ENCODE measurements around the gene CHCT1.

CHCT1 gene

DNA sequence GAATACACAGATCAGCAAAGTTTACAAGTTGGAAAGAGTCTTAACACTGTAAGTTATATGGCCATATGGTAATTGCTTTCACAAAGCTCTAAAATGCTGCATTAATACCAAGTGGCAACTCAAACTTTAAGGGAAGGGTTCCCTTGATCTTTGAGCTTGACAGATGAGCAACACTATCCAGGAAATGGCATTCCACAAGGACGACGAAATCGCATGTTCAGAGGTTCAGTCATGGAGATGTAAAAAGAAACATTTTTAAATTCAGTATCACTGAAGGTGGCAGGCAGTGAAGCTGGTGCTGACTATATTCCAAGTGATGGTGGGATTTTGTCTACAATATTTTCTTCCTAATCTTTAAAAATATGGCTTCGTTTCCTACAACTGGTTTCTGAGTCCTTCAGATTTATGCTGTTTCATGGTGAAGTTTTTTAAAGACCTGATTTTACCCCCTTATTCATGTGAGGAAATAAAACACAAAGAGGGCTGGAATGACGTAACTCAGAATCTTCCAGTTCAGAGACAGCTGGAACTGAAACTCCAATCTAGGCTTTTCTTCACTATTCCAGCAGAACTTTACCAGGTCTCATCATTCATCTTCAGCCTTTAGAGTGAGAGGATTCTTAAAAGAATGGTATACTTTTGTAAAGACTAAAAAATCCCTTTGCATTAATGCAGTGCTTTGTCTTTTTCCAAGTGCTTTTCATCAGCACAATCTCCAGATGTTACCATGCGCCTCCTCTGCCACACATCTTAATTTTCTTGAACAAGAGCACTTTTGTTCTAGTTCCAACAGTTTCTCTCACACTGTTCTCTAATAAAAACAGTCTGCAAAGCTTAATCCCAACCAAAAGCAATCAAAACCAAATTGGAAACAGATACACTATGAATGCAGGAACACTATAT is 20.2 kb downstream of the CHCT1 start:
- DNase-seq (ENCODE audit: low spot score), result no peak

DNA sequence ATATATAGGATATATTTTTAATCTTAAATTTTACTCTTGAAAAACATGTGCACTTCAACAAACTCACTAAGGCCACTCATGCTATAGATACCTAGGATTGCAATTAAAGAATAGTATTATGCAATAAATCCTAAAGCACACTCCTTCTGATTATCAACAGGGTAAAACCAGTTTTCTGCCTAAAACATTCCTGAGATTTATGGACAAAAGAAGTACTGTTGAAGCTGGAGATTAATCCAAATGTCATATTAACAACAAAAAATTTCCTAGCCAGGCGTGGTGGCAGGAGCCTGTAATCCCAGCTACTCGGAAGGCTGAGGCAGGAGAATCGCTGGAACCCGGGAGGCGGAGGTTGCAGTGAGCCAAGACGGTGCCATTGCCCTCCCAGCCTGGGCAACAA is 21.4 kb downstream of the CHCT1 start:
- no peak for DNase-seq (ENCODE audit: low spot score)

DNA sequence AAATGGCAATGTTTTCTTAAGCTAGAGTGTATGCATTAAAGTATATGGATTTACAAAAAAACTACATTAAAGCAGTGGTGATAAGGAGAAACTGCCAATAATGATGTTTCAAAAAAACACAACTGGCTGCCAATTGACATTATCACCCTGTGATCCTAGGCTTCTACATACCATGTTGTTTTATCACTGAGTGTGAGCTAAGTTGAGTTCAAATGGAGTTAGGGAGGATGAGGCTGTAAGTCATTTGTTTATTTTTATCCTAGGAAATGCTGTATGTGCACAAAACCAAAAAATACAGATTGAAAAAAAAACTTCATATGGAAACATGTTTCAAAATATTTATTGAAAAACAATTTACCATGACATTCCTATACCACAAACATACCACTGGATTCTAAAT is 22.9 kb downstream of the CHCT1 start:
- DNase-seq (ENCODE audit: low spot score), result no peak

DNA sequence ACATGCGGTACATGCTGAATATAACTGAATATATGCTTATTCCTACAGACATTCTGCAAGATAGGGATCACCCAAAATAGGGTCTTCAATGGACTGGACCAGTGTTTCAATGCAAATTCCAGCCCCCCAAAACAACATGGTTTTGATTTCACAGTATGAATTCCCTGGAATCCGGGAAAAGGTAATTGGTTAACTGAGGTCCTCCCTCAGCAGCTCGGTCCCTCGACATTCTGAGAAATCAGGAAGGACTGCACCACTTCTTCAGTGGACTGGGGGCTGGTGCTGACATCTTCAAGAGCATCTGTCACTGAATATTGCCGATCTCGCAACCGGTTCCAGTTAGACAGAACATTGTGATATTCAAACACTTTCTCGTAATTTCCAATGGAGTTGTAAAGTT is 25.1 kb downstream of the CHCT1 start:
- no peak for DNase-seq (ENCODE audit: low spot score)

DNA sequence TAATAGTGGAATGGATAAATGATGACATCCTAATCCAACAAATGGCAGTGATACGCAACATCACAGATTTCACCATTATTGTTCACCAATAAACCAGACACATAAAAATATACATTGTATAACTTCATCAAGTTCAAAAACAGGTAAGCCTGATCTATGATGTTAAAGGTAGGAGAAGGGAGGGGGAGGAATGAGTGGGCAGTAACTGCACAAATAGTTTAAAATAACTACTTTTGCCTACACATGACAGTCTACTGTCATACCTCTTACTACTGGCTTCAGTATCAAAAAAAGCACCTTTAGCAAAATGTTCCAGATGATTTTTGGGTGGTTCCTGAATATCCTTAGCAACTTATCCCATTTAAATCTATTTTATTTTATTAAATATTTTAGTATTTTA is 28.8 kb downstream of the CHCT1 start:
- no peak for DNase-seq (ENCODE audit: low spot score)

DNA sequence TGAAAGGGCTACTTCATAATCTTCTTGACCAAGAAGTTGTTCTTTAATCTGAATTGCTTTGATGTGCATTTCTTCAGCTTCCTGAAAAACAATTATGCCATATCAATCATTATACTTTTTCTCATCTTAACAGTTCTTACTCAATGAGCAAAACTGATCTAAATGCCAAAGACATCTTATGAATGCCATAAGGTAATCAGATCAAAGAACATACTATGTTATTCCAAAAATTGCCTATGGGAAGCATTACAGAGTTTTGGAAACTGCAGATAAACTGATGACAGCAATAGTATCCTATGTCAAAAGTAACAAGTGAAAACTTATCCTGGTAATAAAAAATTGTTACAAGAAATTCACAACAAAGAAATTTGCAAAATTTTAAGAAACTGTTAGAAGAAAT is 29.7 kb downstream of the CHCT1 start:
- DNase-seq (ENCODE audit: low spot score), result no peak

DNA sequence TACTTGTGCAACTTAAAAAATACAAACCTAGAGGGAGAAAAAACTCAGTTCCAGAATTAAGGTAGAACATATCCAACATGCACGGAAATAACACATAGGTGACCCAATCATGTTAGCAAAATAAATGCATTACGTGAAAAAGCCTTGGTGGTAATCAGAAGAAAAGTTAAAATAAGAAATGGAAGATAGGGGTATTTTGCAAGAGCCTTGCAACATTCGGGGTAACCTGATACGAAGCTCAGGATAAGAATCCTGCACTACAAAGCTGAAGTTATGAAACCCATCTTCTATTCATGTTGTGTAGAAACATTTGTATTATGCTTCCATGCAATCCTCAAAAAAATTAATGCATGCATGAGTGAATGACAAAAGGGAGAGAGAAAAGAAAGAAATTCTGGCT is 33.1 kb downstream of the CHCT1 start:
- no peak for DNase-seq (ENCODE audit: low spot score)

DNA sequence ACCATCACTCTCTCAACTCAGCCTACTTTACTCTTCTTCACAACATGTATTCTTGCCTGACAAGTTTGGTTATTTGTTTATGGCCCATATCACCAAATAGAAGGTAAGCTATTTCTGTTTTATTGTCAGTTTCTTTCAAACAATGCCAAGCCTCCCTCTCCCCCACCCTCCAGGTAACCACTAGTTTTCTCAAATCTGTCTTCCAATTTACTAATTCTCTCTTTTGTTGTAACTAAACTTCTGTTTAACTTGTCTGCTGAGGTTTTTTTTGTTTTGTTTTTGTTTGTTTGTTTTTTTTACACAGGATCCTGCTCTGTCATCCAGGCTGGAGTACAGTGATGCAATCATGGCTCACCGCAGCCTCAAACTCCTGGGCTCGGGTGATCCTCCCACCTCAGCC is 34.9 kb downstream of the CHCT1 start:
- no peak for DNase-seq (ENCODE audit: low spot score)

DNA sequence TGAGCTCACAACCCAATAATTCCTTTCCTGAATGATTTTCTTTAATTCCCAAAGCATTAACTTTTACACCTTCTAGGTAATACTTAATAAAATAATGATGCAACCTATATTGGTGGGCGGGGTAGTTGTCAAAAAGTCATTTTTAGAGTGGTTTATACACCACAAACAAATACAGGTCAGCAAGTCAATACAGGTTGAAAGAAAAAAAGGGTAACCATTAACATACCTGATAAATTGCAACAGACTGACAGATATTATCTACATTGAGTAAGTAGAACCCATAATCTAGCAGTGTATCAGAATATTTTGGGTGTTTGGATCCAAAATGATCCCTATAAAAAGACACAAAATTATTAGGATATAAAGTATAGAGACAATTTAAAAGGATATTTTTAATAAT is 39.3 kb downstream of the CHCT1 start:
- DNase-seq (ENCODE audit: low spot score), result no peak

DNA sequence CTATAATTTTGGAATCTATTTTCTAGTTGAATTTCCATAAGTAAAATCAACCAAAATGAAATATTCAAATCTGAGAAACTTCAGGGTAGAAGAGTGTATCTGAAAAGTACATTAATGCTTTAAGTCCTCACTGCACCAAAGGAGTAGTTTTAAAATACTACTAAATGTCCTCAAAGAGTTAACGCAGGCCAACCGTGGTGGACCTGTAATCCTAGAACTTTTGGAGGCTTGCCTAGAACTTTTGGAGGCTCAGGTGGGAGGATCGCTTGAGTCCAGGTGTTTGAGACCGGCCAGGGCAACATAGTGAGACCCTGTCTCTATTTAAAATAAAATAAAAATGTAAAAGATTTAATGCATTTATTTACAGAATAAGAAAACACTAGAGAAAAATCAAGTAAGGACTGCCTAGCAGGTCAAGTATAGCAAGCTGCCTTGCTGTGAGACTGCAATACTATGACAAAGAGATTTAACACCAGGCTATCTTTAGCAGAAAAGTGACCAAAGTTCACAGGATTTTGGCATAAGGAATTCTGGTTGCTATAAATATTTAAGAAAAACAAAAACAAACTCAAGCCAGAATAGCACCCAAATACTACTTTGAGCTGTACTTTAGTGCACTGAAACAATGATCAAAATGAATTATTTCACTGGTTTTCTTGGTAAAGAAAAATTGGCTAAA is 41.0 kb downstream of the CHCT1 start:
- DNase-seq (ENCODE audit: low spot score), result no peak

DNA sequence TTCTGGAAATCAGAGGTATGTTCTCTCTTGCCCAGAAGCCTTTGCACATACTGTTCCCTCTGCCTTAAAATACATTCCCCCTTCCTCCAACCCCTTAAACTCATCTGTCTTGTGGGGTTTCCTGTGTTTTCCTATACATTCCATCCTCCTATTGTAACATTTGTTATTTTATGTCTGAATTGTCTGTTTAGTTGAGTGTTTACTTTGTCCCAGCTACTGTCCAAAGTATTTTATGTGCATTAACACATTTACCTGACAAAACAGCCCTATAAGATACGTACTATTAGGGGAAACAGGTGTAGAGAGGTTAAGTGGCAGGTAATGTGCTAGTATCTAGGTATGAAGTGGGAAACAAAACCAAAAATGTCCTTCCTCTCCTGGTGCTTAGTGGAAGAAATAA is 42.1 kb downstream of the CHCT1 start:
- DNase-seq (ENCODE audit: low spot score), result no peak

DNA sequence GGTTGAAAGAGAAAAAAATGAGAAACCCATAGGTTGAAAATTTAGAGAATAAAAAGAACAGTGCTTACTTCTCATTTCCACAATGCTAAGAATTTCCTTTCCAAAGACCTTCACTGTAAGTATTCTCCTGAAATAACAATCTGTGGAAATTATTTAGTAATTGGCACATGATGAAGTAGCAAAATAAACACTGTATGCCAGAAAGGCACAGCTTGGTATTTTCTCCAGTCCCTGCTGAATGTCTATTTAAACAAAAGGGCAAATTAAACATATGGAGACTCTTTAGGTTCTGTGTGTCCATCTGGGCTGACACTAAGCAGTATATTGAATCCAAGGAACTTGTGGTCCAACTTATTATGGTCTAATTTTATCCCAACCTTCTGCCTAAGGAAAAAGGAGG is 46.1 kb downstream of the CHCT1 start:
- no peak for DNase-seq (ENCODE audit: low spot score)

DNA sequence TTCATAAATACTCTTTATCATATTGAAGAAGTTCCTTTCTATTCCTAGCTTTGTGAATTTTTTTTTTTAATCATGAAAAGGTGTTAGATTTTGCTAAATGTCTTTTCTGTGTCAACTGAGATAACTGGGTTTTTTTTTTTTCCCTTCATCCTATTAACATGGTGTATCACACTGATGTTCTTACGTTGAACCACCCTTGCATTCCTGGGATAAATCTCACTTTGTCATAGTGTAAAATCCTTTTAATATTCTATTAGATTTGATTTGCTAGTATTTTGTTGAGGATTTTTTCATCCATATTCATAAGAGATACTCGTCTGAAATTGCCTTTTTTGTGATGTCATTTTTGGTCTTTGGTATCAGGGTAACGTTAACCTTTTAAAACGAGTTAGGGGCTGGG is 49.2 kb downstream of the CHCT1 start:
- no peak for DNase-seq (ENCODE audit: low spot score)

DNA sequence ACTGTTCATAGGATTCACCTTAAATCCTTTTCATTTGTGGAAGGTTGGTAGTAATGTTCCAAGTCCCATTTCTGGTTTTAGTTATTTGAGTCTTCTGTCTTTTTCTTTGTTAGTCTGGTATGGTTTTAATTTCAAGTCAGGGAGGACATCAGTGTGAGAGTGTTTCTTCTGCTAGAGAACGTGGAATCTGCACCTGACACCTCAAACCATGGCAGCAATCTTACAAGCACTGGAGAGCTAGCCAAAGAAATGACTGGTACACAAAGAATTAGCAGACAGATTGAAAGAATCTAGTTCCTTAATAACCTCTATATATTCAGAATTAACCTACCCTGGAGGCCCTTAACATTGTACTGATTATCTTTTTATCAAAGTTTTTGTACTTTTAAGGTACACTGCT is 50.2 kb downstream of the CHCT1 start:
- no peak for DNase-seq (ENCODE audit: low spot score)

DNA sequence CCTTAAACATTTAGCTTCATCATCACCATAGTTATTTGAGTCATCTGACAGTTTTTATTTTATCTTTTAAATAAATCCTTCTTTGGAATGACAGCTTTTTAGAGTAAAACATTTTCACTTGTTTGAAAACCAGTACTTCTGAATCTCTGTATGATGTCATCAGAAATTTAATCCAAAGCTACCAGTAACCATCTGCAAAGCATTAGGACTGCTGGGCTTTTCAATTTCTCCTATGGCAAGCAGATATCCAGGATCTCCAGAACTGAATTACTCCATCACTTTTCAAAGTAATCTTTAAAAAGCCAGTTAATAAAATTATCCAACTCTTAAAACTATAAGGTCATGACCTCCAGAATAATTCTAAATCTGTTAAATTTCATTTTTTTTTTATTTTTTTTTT is 51.5 kb downstream of the CHCT1 start:
- DNase-seq (ENCODE audit: low spot score), result no peak

All from SW480 (cell line).